GM23248 (cell line): ENCODE results near the gene ZIC5.

Source experiments
- EZH2 ChIP-seq: fragments of 200-600 bp; sonication (generic); IDR thresholded peaks from 2 replicates; pipeline ENCODE4 v1.6.1; 2018; ENCODE audit warnings: antibody characterized with exemption, mild to moderate bottlenecking; ENCODE audit not compliant: insufficient read depth, poor library complexity, severe bottlenecking
- EZH2phosphoT487 ChIP-seq: fragments of 200-600 bp; sonication (generic); IDR thresholded peaks from 2 replicates; pipeline ENCODE4 v1.6.1; 2018; ENCODE audit warnings: antibody characterized with exemption, moderate library complexity, mild to moderate bottlenecking, low read depth; ENCODE audit not compliant: insufficient read depth

GRCh38 chr13:99916366-99917103 is 55.0 kb downstream of the ZIC5 start:
- TF ChIP-seq EZH2 (no peak), EZH2phosphoT487 (no peak)
